ENCODE results near the gene B9D1. TPM values are rescaled to one million over a fixed set of nuclear protein-coding genes. Genes with fewer than 3 reads are reported as not detected.

B9D1 gene
- total RNA-seq, 1 donor from 2014 or later = 3.1 TPM

- peak overlapping the region in 1 of 3 donors; percentile 10 for H3K9ac ChIP-seq (ENCODE audit: low read depth in 1 of 3, low read length in 3 of 3)
- H3K4me3 ChIP-seq (ENCODE audit: low read length in 3 of 3) = no peak overlapping the region
- peaks cover 14 to 29% (median 20%) of the 10 kb centered on the region in 3 donors for H3K4me1 ChIP-seq (ENCODE audit: control insufficient read depth in 3 of 3, insufficient read depth in 3 of 3, low read length in 3 of 3)
- no peaks in the 10 kb centered on the region for H3K9me3 ChIP-seq (ENCODE audit: control insufficient read depth in 3 of 3, low read length in 3 of 3)
- H3K27me3 ChIP-seq (ENCODE audit: control insufficient read depth in 3 of 3, insufficient read depth in 3 of 3, low read length in 3 of 3) = no peaks in the 10 kb centered on the region
- H3K27ac ChIP-seq (ENCODE audit: low read depth, low read length) = no peak overlapping the region
- no peaks in the 10 kb centered on the region for H3K36me3 ChIP-seq (ENCODE audit: control insufficient read depth in 3 of 3, insufficient read depth in 3 of 3, low read length in 3 of 3)
Observed at GRCh38 chr17:19390951-19391350, 28.4 kb upstream of the B9D1 start.

- Histone ChIP-seq H3K9me3 (ENCODE audit: control insufficient read depth in 3 of 3, low read length in 3 of 3) (no peaks in the 10 kb centered on the region), H3K27me3 (ENCODE audit: control insufficient read depth in 3 of 3, insufficient read depth in 3 of 3, low read length in 3 of 3) (no peaks in the 10 kb centered on the region), H3K4me3 (ENCODE audit: low read length in 3 of 3) (no peak overlapping the region), H3K36me3 (ENCODE audit: control insufficient read depth in 3 of 3, insufficient read depth in 3 of 3, low read length in 3 of 3) (peaks cover 0 to 4% (median 3%) of the 10 kb centered on the region in 3 donors), H3K9ac (ENCODE audit: low read depth in 1 of 3, low read length in 3 of 3) (no peak overlapping the region), H3K27ac (ENCODE audit: low read depth, low read length) (peak overlapping the region; percentile 1), H3K4me1 (ENCODE audit: control insufficient read depth in 3 of 3, insufficient read depth in 3 of 3, low read length in 3 of 3) (peaks cover 26 to 47% (median 39%) of the 10 kb centered on the region in 3 donors)
Observed at GRCh38 chr17:19388791-19389785, 26.6 kb upstream of the B9D1 start.

DNA sequence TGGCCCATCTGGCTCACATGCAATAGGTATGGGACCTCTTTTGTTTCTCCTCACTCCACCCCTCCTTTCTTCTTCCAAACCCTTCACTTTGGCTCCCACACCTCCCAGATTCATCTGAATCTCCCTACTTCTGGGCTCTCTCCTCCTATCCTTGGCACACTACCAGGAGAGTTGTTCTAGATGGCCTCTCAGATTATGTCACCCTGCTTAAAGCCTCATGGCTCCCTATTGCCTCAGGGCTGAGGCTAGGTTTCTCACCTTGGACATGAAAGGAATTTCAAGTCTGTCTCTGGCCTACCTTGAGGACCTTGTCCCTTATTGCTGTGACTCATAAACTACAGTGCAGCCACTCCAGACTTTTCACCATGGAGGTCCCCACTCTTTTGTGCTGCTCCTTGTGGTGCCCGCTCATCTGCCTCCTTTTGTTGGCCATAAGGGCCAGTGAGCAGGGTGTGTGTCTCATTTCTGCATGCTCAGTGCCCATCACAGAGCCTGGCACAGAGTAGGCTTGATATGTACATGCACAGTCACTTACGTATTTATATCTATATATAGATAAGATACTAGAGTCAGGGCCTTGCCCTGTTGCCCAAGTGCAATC, 25.5 kb upstream of the B9D1 start:
- peaks cover 31 to 54% (median 46%) of the 10 kb centered on the region in 3 donors for H3K4me1 ChIP-seq (ENCODE audit: control insufficient read depth in 3 of 3, insufficient read depth in 3 of 3, low read length in 3 of 3)
- peaks cover 7 to 11% (median 10%) of the 10 kb centered on the region in 3 donors for H3K36me3 ChIP-seq (ENCODE audit: control insufficient read depth in 3 of 3, insufficient read depth in 3 of 3, low read length in 3 of 3)
- no peaks in the 10 kb centered on the region for H3K9me3 ChIP-seq (ENCODE audit: control insufficient read depth in 3 of 3, low read length in 3 of 3)
- peak overlapping the region; percentile 77 for H3K27ac ChIP-seq (ENCODE audit: low read depth, low read length)
- no peak overlapping the region for H3K9ac ChIP-seq (ENCODE audit: low read depth in 1 of 3, low read length in 3 of 3)
- no peak overlapping the region for H3K4me3 ChIP-seq (ENCODE audit: low read length in 3 of 3)
- no peaks in the 10 kb centered on the region for H3K27me3 ChIP-seq (ENCODE audit: control insufficient read depth in 3 of 3, insufficient read depth in 3 of 3, low read length in 3 of 3)

DNA sequence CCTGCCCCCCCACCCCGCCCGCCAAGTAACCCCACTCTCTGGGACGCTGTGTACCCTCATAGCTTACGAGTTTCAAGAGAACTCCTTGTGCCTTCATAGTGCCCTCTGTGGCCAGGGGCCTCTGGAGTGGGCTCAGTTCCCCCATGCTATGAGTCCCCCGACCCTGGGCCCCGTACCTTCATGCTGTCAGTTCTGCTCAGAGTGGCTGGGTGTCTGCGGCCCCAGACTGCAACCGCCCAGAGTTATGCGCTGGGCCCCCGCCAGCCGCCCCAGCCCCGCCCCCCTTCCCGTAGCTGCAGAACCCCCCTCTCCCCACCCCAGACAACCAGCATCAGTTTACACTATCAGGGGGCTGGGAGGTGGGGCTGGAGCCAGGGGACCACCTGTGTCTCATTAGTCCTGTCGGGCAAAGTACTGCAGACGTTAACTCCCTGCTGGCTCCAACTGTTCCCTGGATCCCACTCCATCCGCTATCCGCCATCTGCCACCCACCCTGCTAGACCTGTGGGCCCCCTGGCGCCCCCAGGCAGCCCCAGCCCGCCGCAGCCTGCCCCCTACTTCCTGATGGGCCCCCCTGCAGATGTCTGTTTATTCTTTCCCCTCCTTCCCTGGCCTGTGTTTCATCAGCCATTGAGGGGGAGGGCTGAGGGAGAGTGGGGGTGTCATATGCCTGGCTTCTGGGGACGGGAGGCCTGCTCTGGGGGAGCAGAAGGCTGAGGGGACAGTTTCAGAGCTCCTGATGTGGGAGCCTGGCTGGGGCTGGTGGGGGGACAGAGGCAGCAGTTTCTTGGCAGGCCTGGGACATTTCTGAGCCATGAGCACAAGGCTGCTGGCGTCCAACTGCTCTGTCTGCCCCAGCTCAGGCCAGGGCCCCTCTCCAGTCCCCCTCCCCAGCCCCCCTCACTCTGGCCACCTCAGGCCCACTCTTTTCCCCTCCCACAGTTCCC, 24.7 kb upstream of the B9D1 start, which contains the start of gene MFAP4:
Gene MFAP4 (minus strand): TSS at position 217 of the 947 bp plus-strand sequence. CDS start 35 bp downstream, at position 182.
- Histone ChIP-seq H3K9me3 (ENCODE audit: control insufficient read depth in 3 of 3, low read length in 3 of 3) (no peaks in the 10 kb centered on the region), H3K27ac (ENCODE audit: low read depth, low read length) (peak within 1 kb of the TSS; percentile 77), H3K9ac (ENCODE audit: low read depth in 1 of 3, low read length in 3 of 3) (peak within 1 kb of the TSS; percentile 38 to 64 (median 51)), H3K4me1 (ENCODE audit: control insufficient read depth in 3 of 3, insufficient read depth in 3 of 3, low read length in 3 of 3) (peaks cover 37 to 52% (median 49%) of the 10 kb centered on the region in 3 donors), H3K4me3 (ENCODE audit: low read length in 3 of 3) (peak within 1 kb of the TSS in 2 of 3 donors; percentile 54 to 63), H3K36me3 (ENCODE audit: control insufficient read depth in 3 of 3, insufficient read depth in 3 of 3, low read length in 3 of 3) (peaks cover 13 to 18% (median 17%) of the 10 kb centered on the region in 3 donors), H3K27me3 (ENCODE audit: control insufficient read depth in 3 of 3, insufficient read depth in 3 of 3, low read length in 3 of 3) (no peaks in the 10 kb centered on the region)

- Histone ChIP-seq H3K4me1 (ENCODE audit: control insufficient read depth in 3 of 3, insufficient read depth in 3 of 3, low read length in 3 of 3) (peaks cover 37 to 52% (median 49%) of the 10 kb centered on the region in 3 donors), H3K9ac (ENCODE audit: low read depth in 1 of 3, low read length in 3 of 3) (peak overlapping the region; percentile 32 to 64 (median 51))
Observed at GRCh38 chr17:19386051-19386929, 23.8 kb upstream of the B9D1 start.

DNA sequence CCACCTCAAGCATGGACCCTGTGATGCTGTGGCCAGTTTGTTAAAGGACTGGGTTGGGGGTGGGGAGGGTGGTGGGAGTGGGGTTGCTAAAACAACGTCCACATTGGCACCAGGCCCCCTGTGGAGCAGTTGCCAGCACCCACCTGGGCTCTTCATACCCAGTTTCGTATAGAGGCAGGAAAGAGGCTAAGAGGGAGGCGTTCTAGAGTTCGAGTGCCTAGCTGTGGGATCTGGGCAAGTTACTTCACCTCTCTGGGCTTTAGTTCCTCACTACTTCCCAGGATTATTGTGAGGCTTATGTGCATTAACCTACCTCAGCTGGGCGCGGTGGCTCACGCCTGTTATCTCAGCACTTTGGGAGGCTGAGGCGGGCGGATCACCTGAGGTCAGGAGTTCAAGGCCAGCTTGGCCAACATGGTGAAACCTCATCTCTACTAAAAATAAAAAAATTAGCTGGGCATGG, 23.0 kb upstream of the B9D1 start:
- H3K4me3 ChIP-seq (ENCODE audit: low read length in 3 of 3) = peak overlapping the region in 2 of 3 donors; percentile 2 to 52
- peak overlapping the region in 1 of 3 donors; percentile 62 for H3K9ac ChIP-seq (ENCODE audit: low read depth in 1 of 3, low read length in 3 of 3)
- peak overlapping the region; percentile 77 for H3K27ac ChIP-seq (ENCODE audit: low read depth, low read length)
- no peaks in the 10 kb centered on the region for H3K9me3 ChIP-seq (ENCODE audit: control insufficient read depth in 3 of 3, low read length in 3 of 3)
- H3K36me3 ChIP-seq (ENCODE audit: control insufficient read depth in 3 of 3, insufficient read depth in 3 of 3, low read length in 3 of 3) = peaks cover 22 to 28% (median 27%) of the 10 kb centered on the region in 3 donors
- peaks cover 37 to 52% (median 49%) of the 10 kb centered on the region in 3 donors for H3K4me1 ChIP-seq (ENCODE audit: control insufficient read depth in 3 of 3, insufficient read depth in 3 of 3, low read length in 3 of 3)
- H3K27me3 ChIP-seq (ENCODE audit: control insufficient read depth in 3 of 3, insufficient read depth in 3 of 3, low read length in 3 of 3) = no peaks in the 10 kb centered on the region

More at GRCh38 chr17:19386051-19386929, 23.8 kb upstream of the B9D1 start:
- peaks cover 15 to 20% (median 20%) of the 10 kb centered on the region in 3 donors for H3K36me3 ChIP-seq (ENCODE audit: control insufficient read depth in 3 of 3, insufficient read depth in 3 of 3, low read length in 3 of 3)
- no peaks in the 10 kb centered on the region for H3K27me3 ChIP-seq (ENCODE audit: control insufficient read depth in 3 of 3, insufficient read depth in 3 of 3, low read length in 3 of 3)
- H3K4me3 ChIP-seq (ENCODE audit: low read length in 3 of 3) = peak overlapping the region in 2 of 3 donors; percentile 54 to 63
- no peaks in the 10 kb centered on the region for H3K9me3 ChIP-seq (ENCODE audit: control insufficient read depth in 3 of 3, low read length in 3 of 3)
- peak overlapping the region; percentile 77 for H3K27ac ChIP-seq (ENCODE audit: low read depth, low read length)

DNA sequence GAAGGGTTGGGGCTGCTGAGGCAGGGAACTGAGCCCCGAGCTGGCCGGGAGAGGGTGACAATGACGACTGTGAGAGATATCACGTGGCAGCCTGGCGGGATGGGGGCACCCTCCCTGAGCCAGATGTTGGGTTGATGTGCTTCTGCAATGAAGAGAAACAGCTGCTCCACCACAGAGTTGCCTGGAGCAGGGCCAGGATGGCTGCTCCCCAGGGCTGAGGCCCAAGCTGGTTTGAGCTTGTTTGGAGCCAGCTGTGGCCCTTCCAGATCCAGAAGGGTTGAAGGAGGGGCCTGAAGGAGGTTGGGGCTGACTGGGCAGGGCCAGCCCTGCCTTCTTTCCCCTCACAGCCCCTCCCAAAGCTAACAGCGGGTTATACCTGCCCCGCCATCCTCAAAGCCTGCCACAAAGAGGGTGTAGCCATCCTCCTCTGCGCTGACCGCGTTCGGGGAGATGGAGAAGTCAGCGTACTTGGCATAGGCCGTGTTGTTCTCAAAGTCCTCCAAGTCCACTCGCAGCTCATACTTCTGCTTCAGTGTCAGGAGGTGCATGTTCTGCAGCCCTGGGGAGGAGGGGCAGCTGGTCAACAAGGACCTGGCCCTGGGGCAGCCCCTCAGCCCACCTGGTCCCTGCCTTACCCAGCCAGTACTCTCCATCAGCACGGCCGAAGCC, 22.3 kb upstream of the B9D1 start:
- H3K4me3 ChIP-seq (ENCODE audit: low read length in 3 of 3) = peak overlapping the region; percentile 27 to 52 (median 30)
- peaks cover 29 to 35% (median 32%) of the 10 kb centered on the region in 3 donors for H3K36me3 ChIP-seq (ENCODE audit: control insufficient read depth in 3 of 3, insufficient read depth in 3 of 3, low read length in 3 of 3)
- no peaks in the 10 kb centered on the region for H3K27me3 ChIP-seq (ENCODE audit: control insufficient read depth in 3 of 3, insufficient read depth in 3 of 3, low read length in 3 of 3)
- peak overlapping the region in 1 of 3 donors; percentile 68 for H3K9ac ChIP-seq (ENCODE audit: low read depth in 1 of 3, low read length in 3 of 3)
- H3K9me3 ChIP-seq (ENCODE audit: control insufficient read depth in 3 of 3, low read length in 3 of 3) = no peaks in the 10 kb centered on the region
- peak overlapping the region; percentile 58 for H3K27ac ChIP-seq (ENCODE audit: low read depth, low read length)
- peaks cover 37 to 52% (median 48%) of the 10 kb centered on the region in 3 donors for H3K4me1 ChIP-seq (ENCODE audit: control insufficient read depth in 3 of 3, insufficient read depth in 3 of 3, low read length in 3 of 3)

Measured in skeletal muscle tissue (tissue), 4 donors.